ENCODE results near the gene KLHL22. TPM values are rescaled to one million over a fixed set of nuclear protein-coding genes. Genes with fewer than 3 reads are reported as not detected.

The KLHL22 gene
- total and polyA plus RNA-seq, 2 experiments from 2014 or later, result 23.6 to 38.0 TPM

DNA sequence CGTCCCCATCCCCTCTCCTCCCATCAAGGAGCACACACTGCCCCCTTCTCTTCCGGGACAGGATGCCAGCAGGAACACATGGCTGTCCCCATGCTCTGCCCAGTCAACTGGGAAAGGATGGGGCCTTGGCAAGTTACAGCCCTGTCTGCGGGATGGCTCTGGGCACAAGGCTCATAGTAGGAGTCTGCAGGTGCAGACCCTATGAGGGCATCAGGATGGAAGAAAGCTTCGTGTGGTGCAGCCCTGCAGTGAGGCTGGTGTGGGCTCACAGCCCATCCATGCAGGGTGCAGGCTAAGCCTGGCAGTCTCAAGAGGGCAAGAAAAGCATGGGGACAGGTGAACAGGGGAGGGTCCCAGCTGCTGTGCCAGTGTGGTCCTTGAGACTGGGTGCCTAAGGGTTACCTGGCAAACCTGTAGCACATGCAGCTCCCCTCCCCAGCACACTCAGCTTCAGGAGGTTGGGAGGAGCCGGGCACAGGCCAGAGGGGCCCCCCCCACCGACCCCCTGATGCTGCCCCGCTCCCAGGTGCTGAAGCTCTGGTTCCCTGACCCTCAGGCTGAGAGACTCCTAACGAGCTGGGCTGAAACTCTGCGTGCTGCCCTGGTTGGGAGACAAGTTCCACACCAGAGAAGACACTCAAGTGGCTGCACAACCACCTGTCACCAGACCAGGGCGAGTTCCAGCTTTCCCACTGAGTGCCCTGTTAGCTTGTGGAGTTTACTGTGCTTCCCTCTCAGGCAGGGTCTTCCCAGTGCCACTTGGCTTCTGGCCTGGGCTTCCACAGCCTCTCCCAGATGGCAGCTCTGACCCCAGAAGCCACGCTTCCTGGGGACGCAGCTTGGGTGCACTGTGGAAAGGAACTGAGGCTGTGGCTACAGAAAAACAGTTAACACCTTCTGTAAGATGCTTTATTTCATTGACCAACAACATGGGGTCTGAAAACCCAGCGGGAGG is 54.7 kb downstream of the KLHL22 start:
- H3K4me3 ChIP-seq, result no peak overlapping the region
- H3K9me2 ChIP-seq (replicated peaks; ENCODE audit: insufficient read depth), result no peaks in the 10 kb centered on the region
- DNase-seq (ENCODE audit: low spot score), result no peak
- H3K27me3 ChIP-seq, result peaks cover 12% of the 10 kb centered on the region
- peaks cover 8% of the 10 kb centered on the region for H4K20me1 ChIP-seq (ENCODE audit: insufficient read depth, poor library complexity, severe bottlenecking)
- no peak overlapping the region for H3K27ac ChIP-seq
- peaks cover 12% of the 10 kb centered on the region for H3K79me2 ChIP-seq
- no peaks in the 10 kb centered on the region for H3K9me3 ChIP-seq (ENCODE audit: low read depth)
- WGBS (ENCODE audit: low lambda C conversion rate, missing lambda C conversion rate), result 77% methylated on average over 12 of the region's 13 CpGs
- no peak overlapping the region for H2AFZ ChIP-seq
- TF ChIP-seq EZH2 (IDR thresholded peaks at IDR 0.05; ENCODE audit: borderline replicate concordance), result no peak
- TF ChIP-seq, protein P1, sequence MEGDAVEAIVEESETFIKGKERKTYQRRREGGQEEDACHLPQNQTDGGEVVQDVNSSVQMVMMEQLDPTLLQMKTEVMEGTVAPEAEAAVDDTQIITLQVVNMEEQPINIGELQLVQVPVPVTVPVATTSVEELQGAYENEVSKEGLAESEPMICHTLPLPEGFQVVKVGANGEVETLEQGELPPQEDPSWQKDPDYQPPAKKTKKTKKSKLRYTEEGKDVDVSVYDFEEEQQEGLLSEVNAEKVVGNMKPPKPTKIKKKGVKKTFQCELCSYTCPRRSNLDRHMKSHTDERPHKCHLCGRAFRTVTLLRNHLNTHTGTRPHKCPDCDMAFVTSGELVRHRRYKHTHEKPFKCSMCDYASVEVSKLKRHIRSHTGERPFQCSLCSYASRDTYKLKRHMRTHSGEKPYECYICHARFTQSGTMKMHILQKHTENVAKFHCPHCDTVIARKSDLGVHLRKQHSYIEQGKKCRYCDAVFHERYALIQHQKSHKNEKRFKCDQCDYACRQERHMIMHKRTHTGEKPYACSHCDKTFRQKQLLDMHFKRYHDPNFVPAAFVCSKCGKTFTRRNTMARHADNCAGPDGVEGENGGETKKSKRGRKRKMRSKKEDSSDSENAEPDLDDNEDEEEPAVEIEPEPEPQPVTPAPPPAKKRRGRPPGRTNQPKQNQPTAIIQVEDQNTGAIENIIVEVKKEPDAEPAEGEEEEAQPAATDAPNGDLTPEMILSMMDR (IDR thresholded peaks at IDR 0.05; ENCODE audit: poor library complexity), result no peak
- no peak for TF ChIP-seq EZH2phosphoT487 (IDR thresholded peaks at IDR 0.05; ENCODE audit: low read depth, severe bottlenecking, unreplicated experiment)
- peaks cover 16% of the 10 kb centered on the region for H3K4me1 ChIP-seq (ENCODE audit: insufficient read depth)
- no peaks in the 10 kb centered on the region for H3K36me3 ChIP-seq (replicated peaks; ENCODE audit: insufficient read depth, low read depth)
- H3K4me2 ChIP-seq, result no peak overlapping the region

GRCh38 chr22:20439928-20440575 is 55.5 kb downstream of the KLHL22 start:
- Histone ChIP-seq H3K9me3 (ENCODE audit: low read depth) (no peaks in the 10 kb centered on the region), H3K27me3 (peaks cover 21% of the 10 kb centered on the region), H3K4me2 (no peak overlapping the region), H3K79me2 (peaks cover 21% of the 10 kb centered on the region), H3K36me3 (replicated peaks; ENCODE audit: insufficient read depth, low read depth) (no peaks in the 10 kb centered on the region), H3K27ac (no peak overlapping the region), H2AFZ (no peak overlapping the region), H3K4me1 (ENCODE audit: insufficient read depth) (peaks cover 23% of the 10 kb centered on the region), H3K9me2 (replicated peaks; ENCODE audit: insufficient read depth) (no peaks in the 10 kb centered on the region), H3K4me3 (no peak overlapping the region), H4K20me1 (ENCODE audit: insufficient read depth, poor library complexity, severe bottlenecking) (peaks cover 16% of the 10 kb centered on the region)
- DNase-seq (ENCODE audit: low spot score), result no peak
- TF ChIP-seq EZH2 (IDR thresholded peaks at IDR 0.05; ENCODE audit: borderline replicate concordance) (no peak), EZH2phosphoT487 (IDR thresholded peaks at IDR 0.05; ENCODE audit: low read depth, severe bottlenecking, unreplicated experiment) (no peak)
- TF ChIP-seq, protein P1 (IDR thresholded peaks at IDR 0.05; ENCODE audit: poor library complexity), result no peak
- WGBS (ENCODE audit: low lambda C conversion rate, missing lambda C conversion rate), result 98% methylated on average over 5 of the region's 5 CpGs

DNA sequence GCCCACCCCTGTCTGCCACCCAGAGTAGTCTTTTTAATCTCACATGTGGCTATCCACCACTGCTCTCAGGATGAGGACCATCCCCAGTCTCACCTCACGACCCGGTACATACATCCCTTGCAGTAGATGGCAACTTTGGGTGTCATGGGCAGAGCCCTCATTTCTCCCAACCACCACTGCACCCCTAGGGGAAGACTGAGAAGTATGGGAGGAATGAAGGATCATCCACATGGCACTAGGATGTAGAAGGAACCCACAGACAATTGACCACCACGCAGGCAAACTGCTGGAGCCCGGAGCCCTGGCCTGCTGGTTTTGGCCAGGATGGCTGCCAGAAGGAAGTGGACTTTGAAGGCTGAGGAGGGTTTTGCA is 56.1 kb downstream of the KLHL22 start:
- Histone ChIP-seq H3K9me2 (replicated peaks; ENCODE audit: insufficient read depth) (no peaks in the 10 kb centered on the region), H3K27me3 (peaks cover 21% of the 10 kb centered on the region), H3K4me1 (ENCODE audit: insufficient read depth) (peaks cover 26% of the 10 kb centered on the region), H2AFZ (no peak overlapping the region), H3K27ac (no peak overlapping the region), H3K79me2 (peaks cover 26% of the 10 kb centered on the region), H3K36me3 (replicated peaks; ENCODE audit: insufficient read depth, low read depth) (no peaks in the 10 kb centered on the region), H3K9me3 (ENCODE audit: low read depth) (no peaks in the 10 kb centered on the region), H3K4me3 (no peak overlapping the region), H3K4me2 (peak overlapping the region; percentile 93), H4K20me1 (ENCODE audit: insufficient read depth, poor library complexity, severe bottlenecking) (peaks cover 21% of the 10 kb centered on the region)
- TF ChIP-seq, protein P1 (IDR thresholded peaks at IDR 0.05; ENCODE audit: poor library complexity), result no peak
- TF ChIP-seq EZH2 (IDR thresholded peaks at IDR 0.05; ENCODE audit: borderline replicate concordance), result no peak
- no peak for TF ChIP-seq EZH2phosphoT487 (IDR thresholded peaks at IDR 0.05; ENCODE audit: low read depth, severe bottlenecking, unreplicated experiment)
- 95% methylated on average over 4 of the region's 4 CpGs for WGBS (ENCODE audit: low lambda C conversion rate, missing lambda C conversion rate)
- DNase-seq (ENCODE audit: low spot score), result no peak

Measured in hepatocyte (in vitro differentiated cells).